GM10266 (cell line): Measurements from ENCODE around the gene KCNB1.

Source experiments
- DNase-seq: peaks from one replicate; pipeline ENCODE4 v3.0.0; 2012; ENCODE audit errors: extremely low spot score
- CTCF ChIP-seq: IDR thresholded peaks from 2 replicates; pipeline ENCODE4 v1.5.1; 2012; ENCODE audit warnings: mild to moderate bottlenecking, low read depth; ENCODE audit not compliant: control insufficient read depth, insufficient read depth; ENCODE audit errors: missing control alignments

KCNB1 gene

GRCh38 chr20:49399329-49399728 lies 83.1 kb downstream of the KCNB1 start:
- DNase-seq, result no peak
- no peak for TF ChIP-seq CTCF

GRCh38 chr20:49398401-49399144 lies 83.9 kb downstream of the KCNB1 start:
- no peak for TF ChIP-seq CTCF

GRCh38 chr20:49397525-49397924 lies 84.9 kb downstream of the KCNB1 start:
- DNase-seq, result no peak
- TF ChIP-seq CTCF, result no peak

More at GRCh38 chr20:49398401-49399144, 83.9 kb downstream of the KCNB1 start:
- no peak for DNase-seq

GRCh38 chr20:49396230-49396629 lies 86.2 kb downstream of the KCNB1 start:
- no peak for DNase-seq
- no peak for TF ChIP-seq CTCF

GRCh38 chr20:49395659-49396058 lies 86.8 kb downstream of the KCNB1 start:
- no peak for TF ChIP-seq CTCF
- DNase-seq, result no peak

GRCh38 chr20:49395183-49395582 lies 87.3 kb downstream of the KCNB1 start:
- no peak for TF ChIP-seq CTCF
- DNase-seq, result no peak

GRCh38 chr20:49394757-49395156 lies 87.7 kb downstream of the KCNB1 start:
- no peak for TF ChIP-seq CTCF
- DNase-seq, result no peak
